Muscle of arm (tissue), 12 donors: Measurements from ENCODE around the gene MAGOHB. TPM values are rescaled to one million over a fixed set of nuclear protein-coding genes. Genes with fewer than 3 reads are reported as not detected.
"Not testable (repeated sequence)": the region's sequence is repeated elsewhere in the genome, so short reads cannot be mapped to it uniquely, and the experiment has no call there.

Source experiments
- DNase-seq: peaks from one replicate; pipeline ENCODE4 v3.0.0-alpha.2; 2013
- polyA plus RNA-seq, 12 donors: library from polyadenylated mRNA; unstranded; fragments of 120-200 nt; gene quantifications; one replicate each; pipeline ENCODE4 v1.2.1, GENCODE V29; 2013; ENCODE audit not compliant: insufficient read length in 12 of 12

Gene MAGOHB
- polyA plus RNA-seq, 12 donors = 19.7 to 37.6 (median 31.7) TPM; not detected in 2

GRCh38 chr12:10617863-10618262 is 4.5 kb upstream of the MAGOHB start:
- no peak for DNase-seq

GRCh38 chr12:10615532-10615931 is 2.1 kb upstream of the MAGOHB start:
- no peak for DNase-seq

- DNase-seq = no peak
Observed at GRCh38 chr12:10614056-10614370, 604 bp upstream of the MAGOHB start.

GRCh38 chr12:10612984-10613348 is 443 bp downstream of the MAGOHB start:
- DNase-seq = no peak

- DNase-seq = no peak
Observed at GRCh38 chr12:10612110-10612509, 1.3 kb downstream of the MAGOHB start.

- DNase-seq = not testable (repeated sequence)
Observed at GRCh38 chr12:10611258-10611657, 2.2 kb downstream of the MAGOHB start.

GRCh38 chr12:10610188-10610587 is 3.2 kb downstream of the MAGOHB start:
- no peak for DNase-seq

GRCh38 chr12:10607885-10608458 is 5.4 kb downstream of the MAGOHB start:
- no peak for DNase-seq

GRCh38 chr12:10601860-10602259 is 11.5 kb downstream of the MAGOHB start:
- DNase-seq = no peak

- DNase-seq = no peak
Observed at GRCh38 chr12:10600988-10601387, 12.4 kb downstream of the MAGOHB start.

- no peak for DNase-seq
Observed at GRCh38 chr12:10595881-10596280, 17.5 kb downstream of the MAGOHB start.

- DNase-seq = no peak
Observed at GRCh38 chr12:10590966-10591365, 22.4 kb downstream of the MAGOHB start.

GRCh38 chr12:10584415-10584814 is 29.0 kb downstream of the MAGOHB start:
- no peak for DNase-seq

- DNase-seq = no peak
Observed at GRCh38 chr12:10582704-10583103, 30.7 kb downstream of the MAGOHB start.

GRCh38 chr12:10582133-10582532 is 31.3 kb downstream of the MAGOHB start:
- not testable (repeated sequence) for DNase-seq

GRCh38 chr12:10574307-10574706 is 39.1 kb downstream of the MAGOHB start:
- DNase-seq = no peak

GRCh38 chr12:10572021-10572490 is 41.4 kb downstream of the MAGOHB start:
- not testable (repeated sequence) for DNase-seq

GRCh38 chr12:10571141-10571540 is 42.3 kb downstream of the MAGOHB start:
- DNase-seq = no peak

- no peak for DNase-seq
Observed at GRCh38 chr12:10567813-10568212, 45.6 kb downstream of the MAGOHB start.

GRCh38 chr12:10563966-10564365 is 49.4 kb downstream of the MAGOHB start:
- DNase-seq = no peak

GRCh38 chr12:10563002-10563401 is 50.4 kb downstream of the MAGOHB start:
- no peak for DNase-seq

- peak; percentile 25 for DNase-seq
Observed at GRCh38 chr12:10562306-10562933, 51.0 kb downstream of the MAGOHB start.

- DNase-seq = no peak
Observed at GRCh38 chr12:10559244-10559643, 54.2 kb downstream of the MAGOHB start.

- no peak for DNase-seq
Observed at GRCh38 chr12:10558789-10559188, 54.6 kb downstream of the MAGOHB start.
